Hematopoietic multipotent progenitor cell (in vitro differentiated cells): ENCODE data around the gene PCED1B. TPM values are rescaled to one million over a fixed set of nuclear protein-coding genes. Genes with fewer than 3 reads are reported as not detected.
"Not testable (repeated sequence)": the region's sequence is repeated elsewhere in the genome, so short reads cannot be mapped to it uniquely, and the experiment has no call there.

ENCODE experiments used
- DNase-seq, 3 donors: peaks; one replicate each; pipeline ENCODE4 v3.0.0-alpha.2; 2011 to 2015; ENCODE audit warnings: low read depth in 2 of 3, low spot score in 2 of 3
- total RNA-seq: library from RNA; depleted of rRNA; stranded (reverse); fragments of >200 nt; gene quantifications from one replicate; pipeline ENCODE4 v1.2.3, GENCODE V29; 2012

Gene PCED1B
- total RNA-seq, 1 donor: 0.54 TPM

DNA sequence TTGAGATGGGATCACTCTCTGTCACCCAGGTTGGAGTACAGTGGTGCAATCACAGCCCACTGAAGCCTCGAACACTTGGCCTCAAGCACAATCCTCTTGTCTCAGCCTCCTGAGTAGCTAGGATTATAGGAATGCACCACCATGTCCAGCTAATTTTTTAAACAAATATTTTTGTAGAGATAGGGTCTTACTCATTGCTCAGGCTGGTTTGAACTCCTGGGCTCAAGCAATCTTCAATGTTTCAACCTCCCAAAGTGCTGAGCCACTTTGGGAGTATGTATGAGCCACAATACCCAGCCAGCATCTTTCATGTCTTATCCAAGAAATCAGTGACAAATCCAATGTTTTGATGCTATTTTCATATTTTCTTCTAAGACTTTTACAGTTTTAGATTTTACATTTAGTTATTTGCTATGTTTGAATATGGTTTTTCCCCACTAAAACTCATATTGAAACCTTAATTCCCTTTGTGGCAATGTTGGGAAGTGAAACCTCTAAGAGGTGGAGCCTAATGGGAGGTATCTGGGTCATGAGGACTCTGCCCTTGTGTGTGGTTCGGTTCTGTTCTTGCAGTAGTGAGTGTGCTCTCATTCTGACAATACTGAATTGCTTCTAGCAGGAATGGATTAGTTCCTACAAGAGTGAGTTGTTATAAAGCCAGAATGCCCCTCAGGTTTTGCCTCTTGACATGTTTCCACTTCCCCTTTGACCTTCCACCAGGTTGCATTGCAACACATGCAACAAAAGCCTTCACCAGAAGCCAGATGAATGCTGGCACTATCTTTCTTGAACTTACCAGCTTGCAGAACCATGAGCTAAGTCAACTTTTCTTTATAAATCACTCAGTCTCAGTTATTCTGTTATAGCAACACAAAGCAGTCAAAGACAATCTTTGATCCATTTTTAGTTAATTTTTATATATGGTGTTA is 81.2 kb downstream of the PCED1B start:
- no peak for DNase-seq

DNA sequence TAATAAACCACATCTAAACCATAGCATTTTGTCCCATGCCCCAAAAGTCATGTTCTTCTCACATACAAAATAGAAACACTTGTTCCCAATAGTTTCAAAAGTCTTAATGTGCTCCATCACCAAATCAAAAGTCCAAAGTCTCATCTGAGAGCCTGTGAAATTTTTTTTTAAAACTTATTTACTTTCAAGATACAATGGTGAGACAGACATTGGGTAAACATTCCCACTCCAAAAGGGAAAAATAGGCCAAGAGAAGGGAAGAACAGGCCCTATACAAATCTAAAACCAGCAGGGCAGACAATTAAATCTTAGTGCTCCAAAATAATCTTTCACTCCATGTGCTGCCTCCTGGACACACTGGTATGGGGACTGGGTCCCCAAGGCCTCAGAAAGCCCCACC is 84.7 kb downstream of the PCED1B start:
- DNase-seq: no peak

DNA sequence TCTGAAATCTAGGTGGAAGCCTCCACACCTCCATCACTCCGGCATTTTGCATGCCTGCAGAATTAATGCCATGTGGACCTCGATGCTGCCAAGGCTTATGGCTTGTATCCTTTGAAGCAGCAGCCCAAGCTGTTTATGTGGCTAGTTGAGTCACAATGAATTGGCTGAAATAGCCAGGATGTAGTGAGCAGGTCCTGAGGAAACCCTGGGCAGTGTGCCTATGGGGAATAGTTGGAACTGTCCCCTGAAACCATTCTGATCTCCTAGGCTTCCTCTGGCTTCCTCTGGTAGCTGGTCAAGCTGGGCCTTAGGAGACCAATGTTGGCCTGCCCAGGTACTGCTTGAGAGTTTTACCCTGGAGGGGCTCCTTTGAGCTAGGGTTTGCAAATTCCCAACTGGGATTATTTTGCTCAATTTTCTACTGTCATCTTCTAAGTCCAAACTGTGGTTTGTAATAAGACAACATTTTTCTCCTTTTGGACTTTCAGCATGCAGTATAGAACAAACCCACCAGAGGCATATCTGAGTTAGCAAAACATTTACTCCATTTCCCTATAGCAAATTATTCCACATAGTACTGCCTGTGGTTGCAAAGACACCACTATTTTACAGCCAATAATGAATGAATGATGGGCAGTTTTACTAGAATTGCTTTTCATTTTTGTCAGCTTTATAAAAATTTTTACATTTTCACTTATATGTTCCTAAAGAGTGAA is 85.5 kb downstream of the PCED1B start:
- no peak for DNase-seq

DNA sequence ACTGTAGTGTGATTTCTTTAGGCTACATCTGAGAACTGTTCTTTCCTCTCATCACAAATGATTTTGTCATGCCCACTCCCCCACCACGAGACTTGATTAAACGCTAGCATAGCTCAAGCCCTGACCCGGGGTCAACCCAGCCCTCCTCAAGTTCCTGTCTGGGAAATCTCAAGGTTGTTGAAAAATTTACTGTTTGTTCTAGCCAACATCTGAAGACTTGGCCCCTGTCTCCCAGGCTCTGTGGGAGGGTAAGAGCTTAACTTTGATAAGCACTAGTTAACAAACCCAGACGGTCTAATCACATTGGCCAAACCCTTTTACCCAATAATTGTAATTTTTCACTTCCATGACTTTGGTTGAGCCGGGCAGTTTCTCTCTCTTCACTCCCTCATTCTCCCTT is 86.5 kb downstream of the PCED1B start:
- no peak for DNase-seq

DNA sequence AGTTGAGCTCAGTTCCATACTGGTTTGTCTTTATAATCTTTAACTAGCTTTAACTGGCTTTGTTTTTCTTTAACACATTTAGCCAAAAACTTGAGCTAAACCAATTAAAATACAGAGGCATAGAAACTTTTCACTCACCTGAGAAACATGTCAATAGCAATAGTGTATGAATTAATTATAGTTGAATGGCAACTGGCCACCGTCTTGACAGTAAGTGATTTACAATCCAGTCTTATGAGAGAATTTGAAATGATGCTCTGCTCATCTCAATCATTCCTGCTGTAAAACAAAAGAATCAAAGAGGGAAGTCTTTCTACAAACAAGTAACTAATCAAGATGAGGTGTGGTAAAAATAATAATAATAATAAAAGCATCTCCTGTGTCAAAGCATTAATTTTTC is 86.9 kb downstream of the PCED1B start:
- no peak for DNase-seq

DNA sequence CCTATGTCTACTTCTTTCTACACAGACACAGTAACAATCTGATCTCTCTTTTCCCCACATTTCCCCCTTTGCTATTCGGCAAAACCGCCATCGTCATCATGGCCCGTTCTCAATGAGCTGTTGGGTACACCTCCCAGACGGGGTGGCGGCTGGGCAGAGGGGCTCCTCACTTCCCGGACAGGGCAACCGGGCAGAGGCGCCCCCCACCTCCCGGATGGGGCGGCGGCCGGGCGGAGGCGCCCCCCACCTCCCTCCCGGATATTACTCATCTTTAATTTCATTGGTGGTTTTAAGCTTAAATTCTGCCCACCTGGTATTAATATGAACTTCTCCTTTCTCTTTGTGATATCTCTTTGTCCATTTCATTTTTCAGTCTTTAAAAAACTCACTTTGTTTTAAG is 90.9 kb downstream of the PCED1B start:
- not testable (repeated sequence) for DNase-seq

DNA sequence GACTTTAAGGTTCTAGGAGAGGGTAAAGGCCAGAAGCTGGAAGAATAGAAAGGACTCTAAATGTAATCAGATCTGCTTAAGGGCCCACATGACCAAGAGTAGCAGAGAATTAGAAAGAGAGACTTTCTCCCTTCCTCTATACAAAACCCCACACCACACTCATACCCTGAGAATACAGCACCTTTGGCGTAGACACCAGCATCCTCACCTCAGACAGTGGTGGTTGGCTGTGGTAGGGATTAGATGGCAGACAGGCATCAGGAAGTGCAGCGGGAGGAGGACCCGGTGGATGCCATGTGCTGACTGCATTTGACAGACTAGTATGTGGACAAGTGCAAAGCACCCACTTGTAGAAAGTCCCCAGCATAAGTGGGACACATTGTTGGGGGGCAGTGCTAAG is 98.6 kb downstream of the PCED1B start:
- DNase-seq: no peak

DNA sequence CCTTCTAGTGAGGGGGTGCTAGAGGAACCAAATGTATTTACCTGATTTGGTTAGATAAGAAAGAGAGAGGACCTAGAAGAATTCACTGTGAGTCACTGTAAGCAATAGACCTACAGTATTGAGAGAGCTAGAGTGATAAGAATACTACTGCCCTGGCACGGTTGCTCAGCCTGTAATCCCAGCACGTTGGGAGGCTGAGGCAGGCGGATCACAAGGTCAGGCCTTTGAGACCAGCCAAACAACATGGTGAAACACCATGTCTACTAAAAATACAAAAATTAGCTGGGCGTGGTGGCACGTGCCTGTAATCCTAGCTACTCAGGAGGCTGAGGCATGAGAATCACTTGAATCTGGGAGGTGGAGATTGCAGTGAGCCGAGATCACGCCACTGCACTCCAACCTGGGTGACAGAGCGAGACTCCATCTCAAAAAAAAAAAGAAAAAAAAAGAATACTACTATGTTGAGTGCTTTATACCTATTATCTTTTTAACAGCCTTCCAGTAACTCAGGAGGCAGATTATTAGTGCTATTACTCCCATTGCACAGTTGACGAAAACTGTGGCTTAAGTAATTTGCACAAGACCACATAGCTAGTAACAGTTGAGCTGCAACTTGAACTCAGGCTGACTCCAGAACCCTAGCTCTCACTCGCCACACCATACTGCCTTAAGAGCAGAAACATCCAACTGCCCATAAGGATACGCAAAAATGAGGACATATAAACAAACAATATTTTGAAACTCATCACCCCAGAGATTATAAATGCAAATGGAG is 102.9 kb downstream of the PCED1B start:
- not testable (repeated sequence) for DNase-seq

DNA sequence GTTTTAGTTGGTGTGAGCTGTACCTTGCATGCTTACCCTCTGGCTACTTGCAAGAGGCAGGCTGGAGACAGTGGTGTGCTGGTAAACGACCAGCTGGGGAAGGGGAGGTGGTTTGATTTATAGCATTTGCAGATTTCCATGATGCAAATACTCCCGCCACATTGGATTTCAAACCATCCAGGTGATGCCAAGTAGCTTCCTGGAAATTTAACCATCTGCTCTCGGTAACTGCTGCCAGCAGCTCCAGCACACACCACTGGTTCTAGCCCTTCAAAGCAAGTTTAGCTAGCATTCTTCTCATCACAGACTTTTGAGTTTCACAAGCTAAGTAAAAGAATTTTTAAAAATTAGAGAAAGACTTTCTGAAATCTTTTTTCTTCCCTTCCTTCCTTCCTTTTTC is 104.8 kb downstream of the PCED1B start:
- no peak for DNase-seq

DNA sequence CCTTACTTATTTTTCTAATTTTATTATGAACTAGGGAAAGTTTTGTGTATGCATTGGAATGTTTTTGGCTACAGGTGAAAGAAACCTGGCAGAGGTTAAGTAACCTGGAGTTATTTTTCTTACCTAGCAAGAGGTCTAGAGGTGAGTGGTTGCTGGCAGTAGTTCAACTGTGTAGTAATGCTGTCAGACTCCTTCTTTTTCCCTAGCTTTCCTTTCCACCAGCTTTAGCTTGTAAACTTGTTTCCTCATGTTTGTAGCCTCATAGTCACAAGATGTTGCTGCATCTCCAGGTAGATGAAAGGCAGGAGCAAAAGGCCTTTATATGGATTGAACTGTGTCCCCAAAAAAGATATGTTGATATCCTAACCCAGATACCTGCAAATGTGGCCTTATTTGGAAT is 105.4 kb downstream of the PCED1B start:
- DNase-seq: no peak

DNA sequence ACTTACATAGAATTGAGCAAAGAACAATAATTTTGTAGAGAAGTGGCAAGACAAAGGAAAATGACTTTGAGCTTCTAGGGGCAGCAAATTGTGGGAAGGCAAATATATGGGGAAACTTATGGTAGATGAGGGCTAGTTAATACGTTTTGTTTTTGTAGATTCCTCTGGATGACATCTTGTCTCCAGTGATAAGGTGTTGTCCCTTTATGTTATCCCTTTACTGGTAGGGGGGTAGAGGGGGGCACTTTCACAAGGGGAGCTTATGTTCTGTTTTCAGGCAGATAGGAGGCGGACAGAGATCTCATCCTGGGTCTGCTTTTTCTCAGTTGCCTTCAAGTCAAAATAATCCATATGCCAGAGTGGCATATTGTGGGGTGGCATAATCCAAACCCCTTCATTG is 106.8 kb downstream of the PCED1B start:
- DNase-seq: no peak

DNA sequence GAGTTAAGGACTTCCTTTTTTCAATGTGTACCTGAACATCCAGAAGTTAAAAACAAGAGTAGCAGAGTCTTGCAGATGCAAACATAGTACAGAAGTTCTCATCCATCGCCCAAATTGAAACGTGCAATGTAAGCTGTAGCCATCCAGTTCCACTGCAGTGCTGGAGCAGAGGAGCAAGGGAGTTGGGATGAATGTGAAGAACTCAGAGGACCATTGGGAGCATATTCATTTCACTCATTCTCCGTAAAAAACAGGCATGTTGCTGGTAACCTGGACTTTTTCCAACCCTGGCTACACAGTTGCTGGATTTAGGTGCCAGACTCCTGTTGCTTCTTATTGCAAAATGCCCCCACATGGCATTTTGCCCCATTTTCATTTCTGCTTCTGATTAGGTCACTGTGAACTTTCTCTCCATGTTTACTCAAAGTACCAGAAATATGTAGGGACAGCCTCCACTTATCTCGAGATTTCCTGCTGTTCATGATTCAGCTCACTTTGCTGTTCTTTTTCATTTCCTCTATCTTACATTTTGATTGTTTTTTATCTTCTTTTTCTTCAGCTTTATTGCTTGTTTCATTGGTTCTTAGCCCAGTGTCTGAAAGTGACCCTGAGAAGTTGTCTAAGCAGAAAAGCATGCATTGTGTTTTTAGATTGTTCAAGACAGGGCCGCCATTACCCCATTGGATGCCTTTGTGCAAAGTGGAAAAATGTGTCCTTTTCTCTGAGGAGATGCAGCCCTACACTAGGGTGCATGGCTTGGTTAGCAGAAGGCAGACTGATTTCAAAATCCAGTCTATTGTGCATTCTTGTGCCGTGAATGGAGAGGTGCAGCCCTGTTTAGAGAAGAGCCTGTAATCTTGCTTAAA is 109.4 kb downstream of the PCED1B start:
- DNase-seq: no peak

DNA sequence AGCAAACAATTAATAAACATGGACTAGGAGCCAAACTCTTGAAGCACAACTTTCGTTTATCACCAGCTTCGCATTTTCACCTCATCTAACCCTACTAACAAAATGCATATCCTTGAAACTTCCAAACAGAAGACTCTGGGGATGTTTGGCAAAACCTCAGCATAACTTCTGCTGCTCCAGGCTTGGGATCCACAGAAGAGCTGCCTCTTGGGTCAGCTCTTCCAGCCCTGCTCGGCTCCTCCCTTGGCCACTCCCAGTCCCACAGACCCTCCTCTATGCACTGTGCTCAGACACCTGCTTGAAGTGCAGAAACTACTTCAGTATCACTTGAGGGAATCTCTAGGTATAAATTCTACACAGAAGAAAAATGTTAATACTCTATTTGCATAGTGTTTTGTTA is 110.3 kb downstream of the PCED1B start:
- no peak for DNase-seq

DNA sequence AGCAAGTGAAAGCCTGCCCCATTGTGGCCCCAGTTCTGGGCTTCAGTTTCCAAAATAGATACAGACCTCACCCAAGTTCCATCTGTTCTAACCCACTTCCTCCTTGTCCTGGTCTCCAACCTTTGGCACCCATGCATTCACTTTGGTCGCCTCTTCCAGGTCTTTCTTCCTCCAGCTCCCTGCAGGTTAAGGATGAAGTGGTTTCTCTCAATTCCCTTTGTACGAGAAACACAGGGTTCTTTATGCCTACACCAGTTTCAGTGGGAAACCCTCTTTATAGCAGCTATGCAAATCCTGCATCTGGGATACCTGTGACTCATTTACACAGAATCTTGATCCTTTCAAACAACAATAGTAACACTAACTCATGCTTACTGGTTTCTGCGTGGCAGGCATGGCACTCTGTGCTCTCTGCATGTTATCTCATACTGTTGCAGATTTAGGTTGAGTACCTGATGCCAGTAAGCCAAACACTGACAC is 110.9 kb downstream of the PCED1B start:
- DNase-seq: no peak

DNA sequence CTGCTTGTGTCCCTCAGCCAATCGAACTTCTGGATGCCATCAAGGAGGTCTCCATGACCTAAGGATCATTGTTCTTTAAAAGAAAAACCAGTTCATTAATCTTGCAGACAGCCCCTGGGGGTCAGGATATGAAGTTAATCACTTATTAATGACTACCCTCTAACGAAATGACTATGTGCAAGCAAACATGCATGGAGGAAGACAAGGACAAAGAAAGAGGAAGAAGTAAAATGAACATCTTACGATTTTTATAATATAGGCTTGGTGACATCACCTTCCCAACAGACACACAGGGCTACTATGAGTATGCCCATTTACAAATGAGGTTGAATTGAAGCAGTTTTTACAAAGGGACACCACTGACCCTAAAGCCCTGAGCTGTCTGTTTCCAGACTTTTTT is 111.5 kb downstream of the PCED1B start:
- DNase-seq: no peak

DNA sequence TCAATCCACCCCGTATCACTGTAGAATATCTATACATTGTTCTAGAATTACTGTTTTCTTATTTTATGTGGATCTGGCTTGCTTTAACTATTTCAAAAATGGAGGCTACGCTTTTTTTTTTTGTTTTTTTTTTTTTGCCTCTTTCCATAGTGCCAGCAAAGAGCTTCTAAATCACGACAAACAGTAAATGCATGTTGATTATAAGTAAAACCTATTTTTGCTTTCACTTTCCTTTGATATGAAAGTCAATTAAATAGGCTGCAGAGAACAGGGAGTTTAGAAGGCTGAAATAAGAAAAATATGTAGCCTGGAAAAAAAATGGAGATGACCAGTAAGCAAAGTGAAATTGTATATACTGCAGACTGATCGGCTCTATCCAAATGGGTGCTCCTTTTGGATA is 112.6 kb downstream of the PCED1B start:
- DNase-seq: peak in 1 of 3 donors; percentile 27

DNA sequence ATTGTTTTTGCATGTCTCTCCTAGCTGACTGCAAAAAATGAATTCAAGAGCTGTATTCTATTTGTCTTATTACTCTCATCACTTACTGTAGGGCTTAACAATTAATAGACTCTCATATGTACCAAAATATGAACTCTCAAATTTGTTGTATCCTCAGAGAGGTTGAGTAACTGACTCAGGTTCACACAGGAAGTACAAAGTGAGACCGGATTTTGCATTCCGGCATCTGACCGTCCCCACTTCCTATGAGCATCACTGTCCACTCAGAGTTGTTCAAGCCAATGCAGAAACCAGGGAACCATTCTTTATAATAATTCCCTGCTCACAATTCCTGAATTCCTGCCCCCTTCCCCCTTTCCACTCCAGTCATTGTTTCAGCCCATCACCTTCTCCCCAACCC is 113.6 kb downstream of the PCED1B start:
- DNase-seq: no peak

DNA sequence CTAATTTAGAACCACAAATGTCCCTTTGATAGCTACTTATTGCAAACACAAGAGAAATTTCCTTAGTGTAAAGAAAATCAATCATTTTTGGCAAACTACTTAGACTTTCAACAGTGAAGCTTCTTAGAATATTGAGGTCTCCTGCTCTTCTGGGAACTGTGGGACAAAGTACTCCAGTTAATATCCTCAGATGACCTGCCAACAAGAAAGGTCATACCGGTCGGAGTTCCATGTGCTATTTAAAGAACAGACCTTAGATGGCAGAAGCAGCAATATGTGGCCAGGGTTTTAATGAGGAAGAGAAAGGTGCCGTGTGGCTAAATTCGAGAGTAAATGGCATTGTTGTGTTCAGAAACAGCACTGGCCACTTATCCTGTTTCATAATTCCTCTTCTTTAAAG is 115.1 kb downstream of the PCED1B start:
- no peak for DNase-seq

DNA sequence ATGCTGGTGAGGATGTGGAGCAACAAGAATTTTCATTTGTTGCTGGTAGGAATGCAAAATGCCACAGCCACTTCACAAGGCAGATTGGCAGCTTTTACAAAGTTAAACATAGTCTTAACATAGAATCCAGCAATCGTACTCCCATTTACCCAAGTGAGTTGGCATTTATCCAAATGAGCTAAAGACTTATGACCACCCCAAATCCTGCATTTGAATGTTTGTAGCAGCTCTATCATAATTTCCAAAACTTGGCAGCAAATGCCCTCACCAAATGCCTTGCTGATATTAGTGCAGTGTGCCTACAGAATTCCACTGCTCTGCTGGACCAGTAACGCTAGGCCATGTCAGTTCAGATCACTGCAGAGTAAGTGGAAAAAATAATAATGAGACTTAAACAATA is 121.0 kb downstream of the PCED1B start:
- no peak for DNase-seq

DNA sequence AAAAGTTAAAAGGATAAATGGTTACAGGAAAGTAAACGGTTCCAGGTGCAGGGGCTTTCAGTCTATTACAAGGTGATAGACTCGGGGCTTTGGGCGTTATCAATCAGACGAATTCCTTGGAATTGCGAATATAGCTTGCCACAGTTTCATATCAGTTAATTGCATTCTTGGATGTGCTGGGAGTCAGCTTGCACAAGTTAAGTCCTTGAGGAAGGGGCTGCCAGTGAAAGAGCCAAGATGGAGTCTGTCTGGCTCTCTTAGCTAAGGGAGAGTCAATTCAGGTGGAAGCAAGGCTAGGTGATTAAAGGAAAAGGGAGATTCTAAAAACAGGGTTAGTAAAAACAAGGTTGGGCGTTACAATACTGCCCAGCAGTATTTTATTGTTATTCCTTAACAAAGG is 121.8 kb downstream of the PCED1B start:
- DNase-seq: not testable (repeated sequence)
